ENCODE measurements around the gene ACTRT3. TPM values are rescaled to one million over a fixed set of nuclear protein-coding genes. Genes with fewer than 3 reads are reported as not detected.

ACTRT3 gene
- total and polyA plus RNA-seq, 2 of the 13 experiments (the other 11 are each of a cell fraction or from before 2014, with no cell fraction given) = 0.42 to 0.97 TPM

DNA sequence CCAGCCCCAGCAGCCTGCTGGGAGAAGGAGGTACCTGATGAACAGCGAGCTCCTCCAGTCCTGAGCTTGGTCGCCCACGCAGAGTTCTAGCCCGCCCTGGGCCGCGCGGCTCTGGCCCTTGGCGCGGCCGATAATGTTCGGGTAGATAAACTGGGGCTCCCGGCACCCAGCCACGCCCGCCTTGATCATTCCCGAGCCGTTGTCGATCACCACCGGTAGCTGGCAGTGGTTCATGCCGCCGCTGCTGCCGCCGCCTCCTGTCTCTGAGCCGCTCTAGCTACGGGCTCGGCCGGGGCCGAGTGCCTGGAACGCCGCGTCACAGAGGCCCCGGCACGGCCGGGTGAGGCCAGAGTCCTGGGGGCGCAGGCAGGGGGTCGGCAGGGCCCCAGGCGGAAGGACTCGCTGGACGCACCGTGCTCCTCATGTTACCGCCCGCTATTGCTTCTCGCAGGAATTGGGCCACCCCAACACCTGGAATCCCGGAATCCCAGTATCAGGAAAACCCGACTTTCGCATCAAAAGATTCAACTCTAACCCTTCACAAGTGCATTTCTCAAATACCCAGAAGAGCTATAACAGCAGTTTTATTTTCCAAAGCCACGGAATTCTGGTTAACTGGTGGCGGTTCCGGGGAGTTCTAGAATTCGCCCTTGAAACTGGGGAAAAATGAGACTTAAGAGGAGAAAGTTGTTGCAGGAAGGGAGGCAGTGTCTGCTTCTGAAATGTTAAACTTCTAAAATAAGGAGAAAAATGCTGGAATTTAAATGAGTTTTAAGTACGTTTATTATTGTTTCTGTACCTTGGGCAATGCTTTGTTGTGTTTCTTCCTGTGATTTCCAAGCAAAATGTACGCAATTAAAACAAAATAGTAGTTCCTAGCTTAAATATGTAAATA is at the start of gene ACTRT3 (continued):
- no peak for TF ChIP-seq MTF2 (CRISPR knock-in tag; IDR thresholded peaks at IDR 0.05; ENCODE audit: borderline replicate concordance)
- TF ChIP-seq, protein P1, sequence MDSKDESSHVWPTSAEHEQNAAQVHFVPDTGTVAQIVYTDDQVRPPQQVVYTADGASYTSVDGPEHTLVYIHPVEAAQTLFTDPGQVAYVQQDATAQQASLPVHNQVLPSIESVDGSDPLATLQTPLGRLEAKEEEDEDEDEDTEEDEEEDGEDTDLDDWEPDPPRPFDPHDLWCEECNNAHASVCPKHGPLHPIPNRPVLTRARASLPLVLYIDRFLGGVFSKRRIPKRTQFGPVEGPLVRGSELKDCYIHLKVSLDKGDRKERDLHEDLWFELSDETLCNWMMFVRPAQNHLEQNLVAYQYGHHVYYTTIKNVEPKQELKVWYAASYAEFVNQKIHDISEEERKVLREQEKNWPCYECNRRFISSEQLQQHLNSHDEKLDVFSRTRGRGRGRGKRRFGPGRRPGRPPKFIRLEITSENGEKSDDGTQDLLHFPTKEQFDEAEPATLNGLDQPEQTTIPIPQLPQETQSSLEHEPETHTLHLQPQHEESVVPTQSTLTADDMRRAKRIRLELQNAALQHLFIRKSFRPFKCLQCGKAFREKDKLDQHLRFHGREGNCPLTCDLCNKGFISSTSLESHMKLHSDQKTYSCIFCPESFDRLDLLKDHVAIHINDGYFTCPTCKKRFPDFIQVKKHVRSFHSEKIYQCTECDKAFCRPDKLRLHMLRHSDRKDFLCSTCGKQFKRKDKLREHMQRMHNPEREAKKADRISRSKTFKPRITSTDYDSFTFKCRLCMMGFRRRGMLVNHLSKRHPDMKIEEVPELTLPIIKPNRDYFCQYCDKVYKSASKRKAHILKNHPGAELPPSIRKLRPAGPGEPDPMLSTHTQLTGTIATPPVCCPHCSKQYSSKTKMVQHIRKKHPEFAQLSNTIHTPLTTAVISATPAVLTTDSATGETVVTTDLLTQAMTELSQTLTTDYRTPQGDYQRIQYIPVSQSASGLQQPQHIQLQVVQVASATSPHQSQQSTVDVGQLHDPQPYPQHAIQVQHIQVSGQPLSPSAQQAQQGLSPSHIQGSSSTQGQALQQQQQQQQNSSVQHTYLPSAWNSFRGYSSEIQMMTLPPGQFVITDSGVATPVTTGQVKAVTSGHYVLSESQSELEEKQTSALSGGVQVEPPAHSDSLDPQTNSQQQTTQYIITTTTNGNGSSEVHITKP (CRISPR knock-in tag; IDR thresholded peaks at IDR 0.05; ENCODE audit: low read depth) = no peak
- 0 out of 2 replicates have a peak, but pooled peaks have one; percentile 31 for TF ChIP-seq ZGPAT (CRISPR knock-in tag; IDR thresholded peaks at IDR 0.05)
- no peak for TF ChIP-seq MBNL3 (CRISPR knock-in tag; conservative IDR thresholded peaks at IDR 0.05)
- TF ChIP-seq, protein P2, sequence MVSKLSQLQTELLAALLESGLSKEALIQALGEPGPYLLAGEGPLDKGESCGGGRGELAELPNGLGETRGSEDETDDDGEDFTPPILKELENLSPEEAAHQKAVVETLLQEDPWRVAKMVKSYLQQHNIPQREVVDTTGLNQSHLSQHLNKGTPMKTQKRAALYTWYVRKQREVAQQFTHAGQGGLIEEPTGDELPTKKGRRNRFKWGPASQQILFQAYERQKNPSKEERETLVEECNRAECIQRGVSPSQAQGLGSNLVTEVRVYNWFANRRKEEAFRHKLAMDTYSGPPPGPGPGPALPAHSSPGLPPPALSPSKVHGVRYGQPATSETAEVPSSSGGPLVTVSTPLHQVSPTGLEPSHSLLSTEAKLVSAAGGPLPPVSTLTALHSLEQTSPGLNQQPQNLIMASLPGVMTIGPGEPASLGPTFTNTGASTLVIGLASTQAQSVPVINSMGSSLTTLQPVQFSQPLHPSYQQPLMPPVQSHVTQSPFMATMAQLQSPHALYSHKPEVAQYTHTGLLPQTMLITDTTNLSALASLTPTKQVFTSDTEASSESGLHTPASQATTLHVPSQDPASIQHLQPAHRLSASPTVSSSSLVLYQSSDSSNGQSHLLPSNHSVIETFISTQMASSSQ (IDR thresholded peaks at IDR 0.05; ENCODE audit: low read depth) = no peak
- TF ChIP-seq, protein P2 (CRISPR knock-in tag; IDR thresholded peaks at IDR 0.05; ENCODE audit: borderline replicate concordance) = no peak
- TF ChIP-seq MTA1 (CRISPR knock-in tag; IDR thresholded peaks at IDR 0.05; ENCODE audit: borderline replicate concordance) = peak; percentile 51; the same call in 1 of the 2 replicates
- TF ChIP-seq, protein P3, sequence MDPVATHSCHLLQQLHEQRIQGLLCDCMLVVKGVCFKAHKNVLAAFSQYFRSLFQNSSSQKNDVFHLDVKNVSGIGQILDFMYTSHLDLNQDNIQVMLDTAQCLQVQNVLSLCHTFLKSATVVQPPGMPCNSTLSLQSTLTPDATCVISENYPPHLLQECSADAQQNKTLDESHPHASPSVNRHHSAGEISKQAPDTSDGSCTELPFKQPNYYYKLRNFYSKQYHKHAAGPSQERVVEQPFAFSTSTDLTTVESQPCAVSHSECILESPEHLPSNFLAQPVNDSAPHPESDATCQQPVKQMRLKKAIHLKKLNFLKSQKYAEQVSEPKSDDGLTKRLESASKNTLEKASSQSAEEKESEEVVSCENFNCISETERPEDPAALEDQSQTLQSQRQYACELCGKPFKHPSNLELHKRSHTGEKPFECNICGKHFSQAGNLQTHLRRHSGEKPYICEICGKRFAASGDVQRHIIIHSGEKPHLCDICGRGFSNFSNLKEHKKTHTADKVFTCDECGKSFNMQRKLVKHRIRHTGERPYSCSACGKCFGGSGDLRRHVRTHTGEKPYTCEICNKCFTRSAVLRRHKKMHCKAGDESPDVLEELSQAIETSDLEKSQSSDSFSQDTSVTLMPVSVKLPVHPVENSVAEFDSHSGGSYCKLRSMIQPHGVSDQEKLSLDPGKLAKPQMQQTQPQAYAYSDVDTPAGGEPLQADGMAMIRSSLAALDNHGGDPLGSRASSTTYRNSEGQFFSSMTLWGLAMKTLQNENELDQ (CRISPR knock-in tag; IDR thresholded peaks at IDR 0.05; ENCODE audit: borderline replicate concordance) = no peak
- no peak for TF ChIP-seq GATA4 (IDR thresholded peaks at IDR 0.05; ENCODE audit: borderline replicate concordance, low read depth)
- TF ChIP-seq ZNF274 (CRISPR knock-in tag; IDR thresholded peaks at IDR 0.05) = peak; percentile 35; the same call in 1 of the 2 replicates
